Activated T-cell treated with anti-CD3 and anti-CD28 coated beads, Interleukin-2, amount 50 U/mL, for 48 hours (primary cell): ENCODE data around the gene SPSB1.

Experiments used
- DNase-seq, 2 experiments: peaks; one replicate each; pipeline ENCODE4 v3.0.0-alpha.2; 2020

The SPSB1 gene

DNA sequence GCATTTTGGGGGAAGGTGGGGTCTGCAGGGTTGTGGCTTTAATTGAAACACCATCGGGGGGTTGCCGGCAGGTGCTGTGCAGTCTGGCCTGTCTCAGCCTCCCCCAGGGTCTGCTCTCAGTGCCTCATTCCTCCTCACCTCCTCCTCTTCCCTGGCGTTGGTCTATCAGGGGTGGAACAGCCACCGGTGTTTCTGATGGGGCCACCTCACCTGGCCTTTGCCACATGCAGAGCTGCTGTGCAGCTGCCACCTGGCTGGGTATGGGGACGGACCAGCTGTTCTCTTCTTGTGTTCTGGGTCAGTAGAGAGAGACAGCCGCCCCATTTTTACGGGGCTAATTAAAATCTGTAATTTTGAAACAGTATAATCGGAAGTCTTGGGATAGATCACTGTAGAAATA lies 53.9 kb downstream of the SPSB1 start:
- no peak for DNase-seq

DNA sequence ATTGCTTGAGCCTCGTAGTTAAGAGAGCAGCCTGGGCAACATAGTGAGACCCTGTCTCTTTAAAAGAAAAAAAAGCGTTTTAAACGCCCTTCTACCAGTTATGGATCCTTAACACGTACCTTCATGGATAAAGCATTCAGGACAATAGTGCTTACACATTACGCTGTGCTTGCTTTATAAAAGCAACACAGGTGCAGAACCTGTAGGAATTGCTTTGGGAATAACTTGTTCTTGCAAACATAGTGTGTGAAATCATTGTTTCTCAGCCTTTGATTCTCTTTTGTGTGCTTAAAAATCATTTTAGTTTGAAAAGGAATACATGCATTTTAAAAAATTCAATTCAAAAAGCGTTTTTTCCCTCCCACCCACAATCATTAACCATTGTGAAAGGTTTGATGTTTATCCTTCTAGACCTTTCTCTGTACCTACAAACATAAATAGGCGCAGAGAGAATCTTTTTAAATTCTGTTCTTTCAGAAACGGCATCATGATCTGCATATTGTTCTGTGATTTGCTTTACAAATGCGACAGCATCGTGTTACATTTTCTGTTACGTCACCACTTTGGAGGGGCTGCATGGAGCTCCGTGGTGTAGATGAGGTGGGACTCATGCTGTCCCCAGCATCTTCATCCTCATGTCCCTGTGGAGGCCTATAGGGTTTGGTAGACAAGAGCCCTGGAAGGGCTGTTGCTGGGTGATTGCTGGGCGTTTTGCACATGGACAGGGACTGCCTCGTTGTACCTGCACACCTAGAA lies 54.6 kb downstream of the SPSB1 start:
- DNase-seq: no peak

GRCh38 chr1:9349331-9349851 lies 56.7 kb downstream of the SPSB1 start:
- DNase-seq: no peak

GRCh38 chr1:9350013-9350908 lies 57.6 kb downstream of the SPSB1 start:
- no peak for DNase-seq

- no peak for DNase-seq
These were observed 58.3 kb downstream of the SPSB1 start for GRCh38 chr1:9350960-9351359.

- DNase-seq: no peak
These were observed 59.1 kb downstream of the SPSB1 start for GRCh38 chr1:9351654-9352271.

DNA sequence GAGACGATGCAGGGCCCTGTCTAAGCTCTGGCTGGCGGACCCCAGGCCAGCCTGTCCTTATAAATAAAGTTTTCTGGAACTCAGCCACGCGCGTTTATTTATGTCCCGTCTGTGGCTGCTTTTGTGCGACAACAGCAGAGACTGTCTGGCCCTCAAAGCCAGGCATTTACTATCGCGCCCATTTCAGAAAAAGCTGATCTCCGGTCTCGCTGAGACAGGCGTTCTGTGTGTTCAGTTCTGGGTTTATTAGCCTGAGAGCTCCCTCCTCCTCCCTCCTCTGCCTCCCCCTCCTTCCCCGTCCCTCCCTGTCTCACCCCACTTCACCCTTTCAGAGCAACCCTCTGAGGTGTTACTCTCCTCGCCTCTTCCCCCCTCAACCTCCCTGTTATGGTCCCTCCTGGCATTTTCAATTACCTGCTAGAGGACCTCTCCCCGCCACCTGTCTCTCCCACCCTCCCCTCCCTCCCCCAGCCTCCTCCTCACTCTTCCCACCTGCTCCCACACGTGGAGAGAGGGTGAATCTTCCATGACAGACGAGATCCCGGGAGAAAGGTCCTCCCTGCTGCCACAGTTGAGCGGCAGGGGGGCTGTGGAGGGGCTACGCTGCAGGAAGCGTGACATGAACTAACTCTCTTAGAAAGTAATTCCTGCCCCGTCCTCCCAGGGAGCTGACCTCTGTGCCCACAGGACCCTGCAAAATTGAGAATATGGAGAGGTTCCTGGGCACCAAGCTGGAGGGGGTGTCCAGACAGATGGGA lies 59.9 kb downstream of the SPSB1 start:
- DNase-seq: no peak

- no peak for DNase-seq
These were observed 62.8 kb downstream of the SPSB1 start for GRCh38 chr1:9355503-9355902.

GRCh38 chr1:9356021-9356420 lies 63.3 kb downstream of the SPSB1 start:
- DNase-seq: no peak

DNA sequence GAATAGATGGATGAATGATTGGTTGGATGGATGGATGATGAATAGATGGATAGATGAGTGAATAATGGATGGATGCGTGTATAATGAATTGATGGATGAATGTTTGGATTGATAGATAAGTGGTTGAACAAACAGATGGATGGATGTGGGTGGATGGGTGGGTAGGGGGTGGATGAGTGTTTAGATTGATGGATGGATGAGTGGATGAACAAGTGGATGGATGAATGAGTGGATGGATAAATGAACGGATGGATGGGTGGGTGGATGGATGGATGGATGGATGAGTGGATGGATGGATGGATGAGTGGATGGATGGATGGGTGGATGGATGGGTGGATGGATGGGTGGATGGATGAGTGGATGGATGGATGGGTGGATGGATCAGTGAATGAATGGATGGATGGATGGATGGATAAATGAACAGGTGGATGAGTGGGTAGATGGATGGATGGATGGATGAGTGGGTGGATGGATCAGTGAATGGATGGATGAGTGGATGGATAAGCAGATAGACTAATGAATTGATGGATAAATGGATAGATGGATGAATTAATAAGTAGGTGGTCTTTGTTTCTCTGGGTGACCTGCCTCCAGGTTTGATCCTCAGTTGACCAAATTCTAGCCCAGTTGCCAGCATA lies 64.3 kb downstream of the SPSB1 start:
- DNase-seq: no peak

DNA sequence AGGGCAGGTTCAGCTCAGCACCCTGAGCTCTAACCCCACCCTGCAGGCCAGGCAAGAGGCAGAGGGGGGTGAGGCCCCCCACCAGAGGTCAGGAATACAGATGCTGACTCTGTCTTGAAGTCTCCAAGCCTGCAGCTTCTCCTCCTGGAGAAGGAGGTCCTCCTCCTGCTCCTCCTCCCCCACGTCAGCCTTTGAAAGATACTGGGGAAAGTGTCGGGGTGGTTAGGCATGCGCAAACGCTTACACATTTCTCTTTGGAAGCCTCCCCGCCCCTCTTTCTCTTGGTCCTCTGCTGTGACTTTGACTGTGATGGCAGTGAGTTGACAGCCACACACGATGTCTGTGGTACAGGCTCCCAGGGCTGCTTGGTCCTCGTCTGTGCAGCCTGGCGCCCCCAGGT lies 65.3 kb downstream of the SPSB1 start:
- no peak for DNase-seq

DNA sequence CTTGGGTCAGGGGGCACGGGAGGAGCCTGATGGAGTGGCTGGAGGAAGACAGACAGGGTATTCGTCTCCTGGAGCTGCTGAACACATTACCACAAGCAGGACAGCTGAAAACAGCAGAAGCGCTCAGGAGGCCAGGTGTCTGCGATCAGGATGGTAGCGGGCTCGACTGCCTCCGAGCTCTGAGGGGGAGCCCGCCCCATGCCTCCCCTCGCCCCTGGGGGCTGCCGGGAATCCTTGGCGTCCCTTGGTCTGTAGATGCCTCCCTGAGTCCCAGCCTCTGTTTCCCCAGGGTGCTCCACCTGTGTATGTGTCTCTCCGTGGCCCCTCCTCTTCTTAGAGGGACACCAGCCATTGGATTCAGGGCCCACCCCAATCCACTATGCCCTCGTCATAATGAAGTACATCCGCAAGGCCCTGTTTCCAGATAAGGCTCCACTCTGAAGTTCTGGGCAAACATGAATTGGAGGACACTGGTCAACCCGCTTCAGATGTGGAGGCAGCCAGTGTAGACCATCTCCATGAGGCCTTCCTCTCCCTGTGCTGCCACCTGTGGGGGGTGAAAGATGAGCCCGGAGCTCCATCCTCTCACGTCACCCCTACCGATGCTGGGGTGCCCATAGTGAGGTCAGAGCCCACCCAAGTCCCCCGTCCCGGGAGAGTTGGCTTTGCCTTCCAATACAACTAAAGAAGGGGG lies 67.8 kb downstream of the SPSB1 start:
- DNase-seq: no peak

GRCh38 chr1:9361630-9362260 lies 69.1 kb downstream of the SPSB1 start:
- DNase-seq: no peak

- DNase-seq: no peak
These were observed 69.8 kb downstream of the SPSB1 start for GRCh38 chr1:9362488-9362887.

DNA sequence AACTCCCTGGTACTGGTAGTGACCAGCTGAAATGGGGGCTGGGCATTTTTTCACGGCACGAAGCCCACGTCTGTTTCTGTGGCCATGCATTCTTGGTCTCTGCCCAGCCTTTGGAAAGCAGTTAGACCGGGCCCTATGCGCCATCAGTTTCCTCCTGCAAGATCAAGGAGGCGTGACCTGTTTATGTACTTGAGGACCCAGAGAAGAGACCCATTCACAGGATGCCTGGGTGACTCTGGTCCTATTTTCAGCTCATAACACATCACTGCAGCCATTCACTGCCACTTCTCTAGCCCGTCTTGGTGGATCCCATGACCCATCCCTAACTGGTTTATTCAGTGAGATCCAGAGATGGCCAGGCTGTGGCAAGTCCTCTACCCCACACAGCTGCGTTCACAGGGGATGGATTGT lies 70.4 kb downstream of the SPSB1 start:
- DNase-seq: no peak

GRCh38 chr1:9366298-9366697 lies 73.6 kb downstream of the SPSB1 start:
- no peak for DNase-seq

GRCh38 chr1:9366943-9367780 lies 74.5 kb downstream of the SPSB1 start:
- no peak for DNase-seq

DNA sequence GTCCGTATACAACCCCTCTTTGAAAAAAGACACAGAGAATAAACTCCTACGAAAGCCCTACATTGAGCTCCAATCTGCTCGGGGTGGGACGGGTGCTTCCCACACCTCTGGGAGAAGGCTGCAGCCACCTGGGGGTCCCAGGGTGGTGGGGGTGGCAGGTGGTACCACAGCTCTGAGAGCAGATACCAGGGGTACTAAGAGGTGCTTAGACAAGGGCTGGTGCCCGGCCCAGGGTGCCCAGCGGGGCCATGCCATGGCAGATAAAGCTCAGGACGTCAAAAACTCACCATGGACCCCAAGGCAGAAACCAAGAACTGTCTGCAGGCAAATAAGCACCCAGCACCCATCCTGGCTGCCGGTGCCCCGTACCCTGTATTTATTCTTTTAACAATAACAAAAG lies 75.1 kb downstream of the SPSB1 start:
- DNase-seq: no peak

GRCh38 chr1:9368356-9368755 lies 75.7 kb downstream of the SPSB1 start:
- no peak for DNase-seq
